ENCODE measurements around the gene CEND1.

The CEND1 gene

GRCh38 chr11:810040-810567, 20.2 kb upstream of the CEND1 start:
- DNase-seq (no peak), ATAC-seq (ENCODE audit: insufficient read depth, low read depth) (no peak)
- peak overlapping the region; percentile 98 for H3K27ac ChIP-seq (ENCODE audit: low read length)
- peak overlapping the region; percentile 60 to 79 for H3K4me3 ChIP-seq (ENCODE audit: low read depth in 1 of 2, low read length in 2 of 2)
- no peaks in the 10 kb centered on the region for H3K9me3 ChIP-seq (ENCODE audit: insufficient read depth, low read length, severe bottlenecking)
- H3K4me2 ChIP-seq (ENCODE audit: insufficient read depth, low read length), result peak overlapping the region; percentile 74
- H4K20me1 ChIP-seq (ENCODE audit: insufficient read depth, low read length), result peaks cover 41% of the 10 kb centered on the region
- H3K4me1 ChIP-seq (ENCODE audit: insufficient read depth, low read length), result peaks cover 47% of the 10 kb centered on the region
- TF ChIP-seq EZH2 (IDR thresholded peaks at IDR 0.05; ENCODE audit: borderline replicate concordance, low read depth, low read length, severe bottlenecking) (no peak), CTCF (IDR thresholded peaks at IDR 0.05; ENCODE audit: borderline replicate concordance, extremely low read depth, low read length, poor library complexity, severe bottlenecking) (no peak)
- peaks cover 50% of the 10 kb centered on the region for H3K79me2 ChIP-seq (ENCODE audit: insufficient read depth, low read length)
- H2AFZ ChIP-seq (ENCODE audit: low read depth, low read length), result no peak overlapping the region
- H3K9ac ChIP-seq (ENCODE audit: low read depth, low read length), result peak overlapping the region; percentile 84
- H3K27me3 ChIP-seq (ENCODE audit: insufficient read depth, low read length, poor library complexity), result no peaks in the 10 kb centered on the region
- peaks cover 39% of the 10 kb centered on the region for H3K36me3 ChIP-seq (ENCODE audit: insufficient read depth, low read length)

GRCh38 chr11:809287-810039, 19.6 kb upstream of the CEND1 start, which contains the start of gene RPLP2:
TSS of gene RPLP2 (plus strand) at chr11:809967. CDS start at chr11:810235, 268 bp downstream.
- H3K9me3 ChIP-seq (ENCODE audit: insufficient read depth, low read length, severe bottlenecking), result no peaks in the 10 kb centered on the region
- peak; percentile 97 for DNase-seq
- peak within 1 kb of the TSS; percentile 74 for H3K4me2 ChIP-seq (ENCODE audit: insufficient read depth, low read length)
- peaks cover 41% of the 10 kb centered on the region for H4K20me1 ChIP-seq (ENCODE audit: insufficient read depth, low read length)
- peak within 1 kb of the TSS; percentile 87 for H2AFZ ChIP-seq (ENCODE audit: low read depth, low read length)
- peak within 1 kb of the TSS; percentile 98 for H3K27ac ChIP-seq (ENCODE audit: low read length)
- TF ChIP-seq CTCF (IDR thresholded peaks at IDR 0.05; ENCODE audit: borderline replicate concordance, extremely low read depth, low read length, poor library complexity, severe bottlenecking) (no peak), EZH2 (IDR thresholded peaks at IDR 0.05; ENCODE audit: borderline replicate concordance, low read depth, low read length, severe bottlenecking) (no peak)
- H3K27me3 ChIP-seq (ENCODE audit: insufficient read depth, low read length, poor library complexity), result no peaks in the 10 kb centered on the region
- H3K36me3 ChIP-seq (ENCODE audit: insufficient read depth, low read length), result peaks cover 39% of the 10 kb centered on the region
- peak; percentile 78 for ATAC-seq (ENCODE audit: insufficient read depth, low read depth)
- H3K4me1 ChIP-seq (ENCODE audit: insufficient read depth, low read length), result peaks cover 47% of the 10 kb centered on the region
- H3K4me3 ChIP-seq (ENCODE audit: low read depth in 1 of 2, low read length in 2 of 2), result peak within 1 kb of the TSS; percentile 60 to 79
- H3K79me2 ChIP-seq (ENCODE audit: insufficient read depth, low read length), result peaks cover 53% of the 10 kb centered on the region
- peak within 1 kb of the TSS; percentile 84 for H3K9ac ChIP-seq (ENCODE audit: low read depth, low read length)

GRCh38 chr11:808427-809286, 18.8 kb upstream of the CEND1 start:
- H3K27ac ChIP-seq (ENCODE audit: low read length), result peak overlapping the region; percentile 98
- H3K27me3 ChIP-seq (ENCODE audit: insufficient read depth, low read length, poor library complexity), result no peaks in the 10 kb centered on the region
- H3K79me2 ChIP-seq (ENCODE audit: insufficient read depth, low read length), result peaks cover 61% of the 10 kb centered on the region
- peaks cover 43% of the 10 kb centered on the region for H3K36me3 ChIP-seq (ENCODE audit: insufficient read depth, low read length)
- peak overlapping the region; percentile 60 to 79 for H3K4me3 ChIP-seq (ENCODE audit: low read depth in 1 of 2, low read length in 2 of 2)
- DNase-seq, result peak; percentile 46
- TF ChIP-seq EZH2 (IDR thresholded peaks at IDR 0.05; ENCODE audit: borderline replicate concordance, low read depth, low read length, severe bottlenecking), result no peak
- TF ChIP-seq CTCF (IDR thresholded peaks at IDR 0.05; ENCODE audit: borderline replicate concordance, extremely low read depth, low read length, poor library complexity, severe bottlenecking), result peak; percentile 9
- H3K4me1 ChIP-seq (ENCODE audit: insufficient read depth, low read length), result peaks cover 55% of the 10 kb centered on the region
- peak overlapping the region; percentile 87 for H2AFZ ChIP-seq (ENCODE audit: low read depth, low read length)
- peaks cover 44% of the 10 kb centered on the region for H4K20me1 ChIP-seq (ENCODE audit: insufficient read depth, low read length)
- ATAC-seq (ENCODE audit: insufficient read depth, low read depth), result no peak
- H3K9me3 ChIP-seq (ENCODE audit: insufficient read depth, low read length, severe bottlenecking), result no peaks in the 10 kb centered on the region
- peak overlapping the region; percentile 84 for H3K9ac ChIP-seq (ENCODE audit: low read depth, low read length)
- H3K4me2 ChIP-seq (ENCODE audit: insufficient read depth, low read length), result peak overlapping the region; percentile 74

All from DND-41 (cell line).